ENCODE measurements around the gene MCOLN1.
A peak's percentile ranks its signal among the peaks of the same experiment; 100 is the strongest.

The MCOLN1 gene

DNA sequence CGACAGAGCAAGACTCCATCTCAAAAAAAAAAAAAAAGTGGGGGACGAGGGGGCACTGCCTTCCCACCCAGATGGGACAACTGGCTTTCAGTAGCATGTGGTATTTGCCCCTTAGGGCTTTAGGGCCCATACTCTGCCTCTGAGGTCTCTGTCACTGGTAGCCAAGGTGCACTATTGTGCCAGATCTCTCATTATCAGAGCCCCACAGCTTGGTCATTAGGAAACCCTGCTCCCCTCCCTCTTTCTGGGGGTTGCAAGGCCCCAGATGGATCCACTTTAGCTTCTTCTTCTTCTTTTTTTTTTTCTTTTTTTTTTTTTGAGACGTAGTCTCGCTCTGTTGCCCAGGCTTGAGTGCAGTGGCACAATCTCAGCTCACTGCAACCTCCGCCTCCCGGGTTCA lies 17.7 kb upstream of the MCOLN1 start:
- no peak for DNase-seq

DNA sequence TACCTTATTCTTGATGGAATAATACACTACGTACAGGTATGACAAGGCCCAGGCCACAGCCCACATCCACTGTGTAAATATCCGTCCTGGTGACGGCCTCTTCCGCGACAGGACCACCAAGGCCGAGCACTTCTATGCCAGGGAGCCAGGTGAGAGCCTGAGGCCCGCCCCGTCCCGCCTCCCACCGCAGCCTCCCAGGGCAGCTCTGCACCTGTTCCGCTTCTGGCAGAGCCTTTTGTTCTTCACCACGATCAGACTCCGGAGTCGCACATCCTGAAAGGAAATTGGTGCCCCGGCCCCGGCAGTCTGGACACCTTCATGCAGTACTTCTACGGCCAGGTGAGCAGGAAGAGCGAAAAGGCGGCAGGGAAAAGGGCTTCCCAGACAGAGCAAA lies 17.1 kb upstream of the MCOLN1 start:
- DNase-seq = no peak

DNA sequence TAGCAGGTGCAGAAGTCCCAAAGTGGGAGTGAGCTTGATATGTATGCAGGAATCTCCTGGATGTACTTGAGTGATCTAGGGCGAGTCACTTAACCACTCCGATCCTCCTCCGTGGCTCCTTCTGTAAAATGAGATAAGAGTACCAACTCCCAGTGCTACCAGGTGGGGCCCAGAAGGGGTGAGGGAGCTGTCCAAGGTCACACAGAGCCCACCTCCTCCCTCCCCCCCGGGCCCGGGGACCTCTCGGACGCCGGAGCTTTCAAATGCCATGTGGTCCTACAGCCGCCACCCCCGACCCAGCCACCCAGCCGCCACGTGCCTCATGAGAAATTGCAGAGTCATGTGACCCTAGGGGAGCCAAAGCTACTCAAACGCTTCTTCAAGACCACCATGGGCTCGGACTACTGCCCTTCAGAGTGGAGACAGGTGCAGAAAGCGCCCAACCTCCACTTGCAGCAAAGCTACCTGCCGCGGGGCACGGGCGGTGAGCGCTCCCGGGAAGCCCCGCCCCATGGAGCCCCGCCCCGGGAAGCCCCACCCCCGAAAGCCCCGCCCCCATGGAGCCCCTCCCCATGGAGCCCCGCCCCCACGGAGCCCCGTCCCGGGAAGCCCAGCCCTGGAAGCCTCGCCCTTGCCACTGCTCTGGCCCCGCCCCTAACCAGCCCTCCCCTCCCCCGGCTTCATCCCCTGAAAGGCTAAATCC lies 16.6 kb upstream of the MCOLN1 start:
- no peak for DNase-seq

DNA sequence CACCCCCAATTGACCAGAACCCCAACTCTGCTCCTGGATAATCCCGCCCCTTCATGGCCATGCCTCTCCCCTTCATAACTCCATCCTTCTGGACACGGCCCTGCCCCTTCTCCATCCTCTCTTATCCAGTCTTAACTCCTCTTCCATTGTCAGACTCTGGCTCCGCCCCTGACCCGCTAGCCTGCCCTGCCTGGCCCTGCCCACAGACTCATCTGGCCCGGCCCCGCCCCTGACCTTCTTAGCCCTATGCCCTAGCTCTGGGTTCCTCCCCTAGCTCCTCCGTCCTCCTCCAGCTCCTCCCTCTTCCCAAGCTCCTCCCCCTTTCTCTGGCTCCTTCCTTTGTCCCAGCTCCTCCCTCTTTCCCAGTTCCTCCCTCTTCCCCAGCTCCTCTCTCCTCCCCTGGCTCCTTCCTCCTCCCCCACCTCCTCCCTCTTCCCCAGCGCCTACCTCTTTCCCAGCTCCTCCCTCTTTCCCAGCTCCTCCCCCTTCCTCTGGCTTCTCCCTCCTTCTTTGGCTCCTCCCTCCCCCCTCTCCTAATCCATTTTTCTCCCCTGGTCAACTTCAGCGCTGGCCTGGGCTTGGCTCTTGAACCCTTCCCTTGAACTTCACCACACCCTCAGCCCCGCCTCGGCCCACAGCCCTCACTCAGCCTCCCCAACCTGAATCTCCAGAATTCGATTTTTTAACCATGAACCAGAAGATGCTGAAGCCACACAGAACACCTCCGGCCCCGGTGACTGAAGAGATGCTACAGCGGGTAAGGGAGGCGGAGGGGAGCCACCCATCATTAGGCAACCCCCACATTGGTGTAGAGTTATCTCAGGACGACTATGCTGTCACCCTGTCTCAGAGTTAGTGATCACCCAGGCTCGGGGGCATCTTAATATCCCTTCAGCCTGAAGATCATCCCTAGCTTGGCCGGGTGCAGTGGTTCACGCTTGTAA lies 15.8 kb upstream of the MCOLN1 start:
- DNase-seq = peak; percentile 86

DNA sequence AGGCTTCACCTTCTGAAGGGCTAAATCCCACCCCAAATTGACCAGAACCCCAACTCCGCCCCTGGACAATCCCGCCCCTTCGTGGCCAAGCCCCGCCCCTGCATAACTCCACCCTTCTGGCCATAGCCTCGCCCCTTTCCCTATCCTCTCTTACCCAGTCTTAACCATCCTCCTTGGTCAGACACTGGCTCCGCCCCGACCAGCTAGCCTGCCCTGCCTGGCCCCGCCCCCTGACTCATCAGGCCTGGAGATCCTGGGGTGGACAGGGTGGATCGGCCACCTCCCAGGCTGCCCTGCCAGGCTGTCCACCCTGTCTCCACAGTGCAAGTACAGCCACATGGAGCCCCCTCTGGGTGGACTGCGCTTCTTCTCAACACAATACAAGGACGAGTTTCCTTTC lies 14.5 kb upstream of the MCOLN1 start:
- peak; percentile 92 for DNase-seq

DNA sequence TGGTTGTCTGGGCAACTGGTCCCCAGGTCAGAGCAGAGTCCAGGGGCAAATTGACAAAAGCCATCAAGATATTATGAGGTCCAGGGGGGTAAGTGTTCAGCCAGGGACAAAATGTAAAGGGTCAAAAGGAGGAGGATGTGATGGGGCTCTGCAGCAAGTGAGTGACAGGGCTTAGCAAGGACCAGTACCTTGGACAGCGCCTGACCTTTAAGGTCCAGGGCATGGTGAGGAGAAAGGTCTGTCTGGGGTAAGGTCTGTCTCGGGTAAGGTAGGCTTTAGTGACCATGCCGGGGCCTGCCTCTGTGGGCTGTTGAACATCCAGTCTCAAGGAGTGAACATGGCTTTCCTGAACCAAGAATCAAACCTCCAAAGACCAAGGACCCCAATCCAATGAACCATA lies 12.8 kb upstream of the MCOLN1 start:
- no peak for DNase-seq

DNA sequence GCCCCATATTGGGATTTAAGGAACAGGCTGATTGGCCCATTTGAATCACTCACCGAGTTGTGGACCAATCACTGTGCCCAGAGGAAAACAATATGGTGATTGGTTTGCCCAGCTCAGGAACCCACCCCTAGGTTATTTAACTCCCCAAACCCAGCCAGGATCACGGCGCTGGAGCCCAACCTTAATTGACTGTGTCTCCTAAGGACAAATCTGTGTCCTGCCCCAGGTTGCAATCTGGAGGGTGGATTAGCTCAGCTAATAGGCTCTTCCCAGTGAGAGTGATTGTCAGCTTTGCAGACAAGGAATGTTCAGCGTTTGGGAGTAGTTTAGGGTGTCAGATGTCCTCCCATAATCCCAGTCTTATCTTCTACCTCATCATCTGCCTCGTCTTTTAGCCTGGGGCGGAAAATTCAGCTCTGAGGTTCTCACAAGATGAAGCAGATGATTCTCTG lies 10.0 kb upstream of the MCOLN1 start:
- peak; percentile 60 for DNase-seq

DNA sequence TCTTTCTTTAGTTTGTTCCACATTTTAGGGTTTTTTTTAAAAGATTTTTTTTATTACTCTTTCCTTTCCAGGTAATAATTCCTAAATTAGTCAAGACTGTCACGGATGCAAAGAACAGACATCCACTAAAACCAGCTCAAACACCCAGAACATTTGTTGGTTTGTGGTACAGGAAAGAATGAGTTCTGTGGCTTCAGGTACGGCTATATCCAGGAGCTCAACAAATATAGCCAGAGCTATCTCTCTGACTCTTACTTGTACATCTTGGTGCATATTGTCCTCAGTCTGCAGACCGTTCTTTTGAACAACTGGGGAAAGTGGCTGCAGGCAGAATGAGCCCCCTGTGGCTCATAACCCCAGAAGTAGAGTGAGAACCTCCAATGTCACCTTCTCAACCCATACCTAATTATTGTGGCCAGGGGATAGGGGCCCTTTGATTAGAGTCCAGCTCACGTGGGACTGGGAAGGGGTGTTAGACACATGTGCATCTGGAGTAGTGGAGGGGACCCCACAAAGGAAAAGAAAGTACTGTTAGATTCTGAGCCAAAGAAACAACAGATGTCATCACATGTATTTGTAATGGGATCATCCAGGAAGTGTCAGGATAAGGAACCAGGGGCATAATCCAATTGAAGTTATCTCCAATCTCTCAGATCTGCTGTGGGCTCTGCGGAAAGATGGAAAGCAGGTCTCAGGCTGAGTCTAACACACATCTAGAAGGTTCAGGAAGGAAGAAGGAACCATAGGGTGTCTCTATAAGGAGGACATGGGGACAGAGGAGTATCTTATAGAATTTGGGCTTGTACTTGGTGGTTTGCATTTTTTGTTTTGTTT lies 8.4 kb upstream of the MCOLN1 start:
- no peak for DNase-seq

DNA sequence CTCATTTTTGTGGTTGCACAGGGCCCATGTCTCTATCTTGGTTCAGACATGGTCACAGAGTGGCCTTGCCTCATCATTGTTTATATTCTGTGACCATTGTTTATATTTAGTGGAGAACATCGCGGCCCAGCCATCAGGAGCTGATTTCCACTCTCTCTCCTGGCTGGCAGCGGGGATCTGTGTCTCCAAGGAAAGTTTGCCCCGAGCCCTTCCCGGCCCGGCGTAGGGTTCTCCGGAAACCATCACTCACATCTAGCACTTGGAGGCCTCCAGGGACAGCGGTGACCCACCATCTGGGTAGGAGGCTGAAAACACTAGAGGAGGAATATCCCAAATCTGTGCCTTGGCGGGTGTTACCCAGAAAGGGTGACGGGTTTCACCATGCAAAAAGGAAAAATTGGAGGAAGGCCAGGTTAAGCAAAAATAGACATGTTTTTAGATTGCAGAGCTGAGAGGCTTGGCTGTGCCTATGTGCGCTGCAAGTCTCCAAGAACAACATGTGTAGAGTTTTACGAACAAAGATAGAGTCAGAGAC lies 7.2 kb upstream of the MCOLN1 start:
- no peak for DNase-seq

DNA sequence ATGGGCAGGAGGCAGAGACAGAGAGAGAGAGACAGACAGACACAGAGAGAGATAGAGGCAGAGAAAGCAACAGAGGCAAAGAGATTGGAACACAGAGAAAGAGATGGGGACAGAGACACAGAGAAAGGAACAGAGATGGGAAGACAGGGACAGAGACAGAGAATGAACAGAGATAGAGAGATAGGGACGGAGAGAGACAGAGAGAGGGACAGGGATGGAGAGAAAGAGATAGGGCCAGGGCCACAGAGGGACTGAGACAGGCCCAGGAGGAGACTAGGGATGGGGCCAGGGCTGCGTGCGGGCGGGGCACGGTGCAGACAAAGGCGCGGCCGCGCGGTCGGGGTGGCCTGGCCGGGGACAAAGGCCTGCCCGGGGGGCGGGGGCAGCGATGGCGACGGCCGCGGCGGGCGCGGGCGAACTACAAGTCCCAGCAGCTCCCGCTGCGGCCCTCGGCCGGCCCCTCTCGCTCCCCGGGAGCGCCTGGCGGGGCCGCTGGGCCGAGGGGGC lies 6.7 kb upstream of the MCOLN1 start, which contains the start of gene ZNF358:
Gene ZNF358, plus strand, starts transcription at position 459 of the 507 bp plus-strand sequence. CDS start 3,140 bp downstream, outside the sequence.
- peak; percentile 67 for DNase-seq

DNA sequence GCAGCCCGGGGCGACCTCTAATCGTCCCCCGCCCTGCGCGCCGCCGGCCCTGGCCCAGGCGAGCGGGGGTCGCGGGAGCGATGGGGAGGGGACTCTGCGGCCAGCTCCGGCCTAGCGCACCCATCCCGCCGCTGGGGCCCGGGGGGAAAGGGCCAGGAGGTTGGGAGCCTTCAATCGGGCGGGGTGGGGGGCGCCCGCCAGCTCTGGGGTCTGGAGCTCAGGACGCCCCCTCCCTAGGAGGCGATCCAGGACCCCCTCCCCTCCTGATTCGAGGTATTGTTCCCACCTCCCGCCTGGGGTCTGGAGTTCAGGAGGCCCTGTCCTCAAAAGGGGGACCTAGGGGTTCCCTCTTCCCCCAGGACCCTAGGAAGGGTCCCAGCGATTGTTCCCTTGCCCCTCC lies 6.1 kb upstream of the MCOLN1 start:
- no peak for DNase-seq

DNA sequence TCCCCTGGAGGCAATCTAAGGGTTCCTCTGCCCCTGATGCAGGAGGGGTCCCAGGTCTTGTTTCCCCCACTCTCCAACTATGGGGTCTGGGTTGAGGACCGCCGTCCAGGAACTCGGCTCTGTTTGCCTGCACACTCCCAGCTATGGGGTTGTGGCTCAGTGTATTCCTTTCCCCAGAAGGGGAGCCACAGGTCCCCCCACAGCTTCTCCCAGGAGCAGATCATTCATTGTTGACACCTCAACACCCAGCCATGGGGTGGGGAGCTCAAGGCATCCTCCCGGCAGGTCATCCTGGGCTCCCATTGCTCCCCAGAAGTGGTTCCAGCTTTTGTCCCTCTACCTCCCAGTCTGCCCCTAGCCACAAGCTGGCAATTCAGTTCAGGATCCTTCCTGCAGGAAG lies 5.5 kb upstream of the MCOLN1 start:
- DNase-seq = no peak

DNA sequence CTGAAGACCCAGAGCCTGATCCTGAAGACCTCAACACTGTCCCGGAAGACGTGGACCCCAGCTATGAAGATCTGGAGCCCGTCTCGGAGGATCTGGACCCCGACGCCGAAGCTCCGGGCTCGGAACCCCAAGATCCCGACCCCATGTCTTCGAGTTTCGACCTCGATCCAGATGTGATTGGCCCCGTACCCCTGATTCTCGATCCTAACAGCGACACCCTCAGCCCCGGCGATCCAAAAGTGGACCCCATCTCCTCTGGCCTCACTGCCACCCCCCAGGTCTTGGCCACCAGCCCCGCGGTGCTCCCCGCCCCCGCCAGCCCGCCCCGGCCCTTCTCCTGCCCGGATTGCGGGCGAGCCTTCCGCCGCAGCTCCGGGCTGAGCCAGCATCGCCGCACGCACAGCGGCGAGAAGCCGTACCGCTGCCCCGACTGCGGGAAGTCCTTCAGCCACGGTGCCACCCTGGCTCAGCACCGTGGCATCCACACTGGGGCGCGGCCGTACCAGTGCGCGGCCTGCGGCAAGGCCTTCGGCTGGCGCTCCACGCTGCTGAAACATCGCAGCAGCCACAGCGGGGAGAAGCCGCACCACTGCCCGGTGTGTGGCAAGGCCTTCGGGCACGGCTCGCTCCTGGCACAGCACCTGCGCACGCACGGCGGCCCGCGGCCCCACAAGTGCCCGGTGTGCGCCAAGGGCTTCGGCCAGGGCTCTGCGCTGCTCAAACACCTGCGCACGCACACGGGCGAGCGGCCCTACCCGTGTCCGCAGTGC lies 2.9 kb upstream of the MCOLN1 start:
- DNase-seq = no peak

DNA sequence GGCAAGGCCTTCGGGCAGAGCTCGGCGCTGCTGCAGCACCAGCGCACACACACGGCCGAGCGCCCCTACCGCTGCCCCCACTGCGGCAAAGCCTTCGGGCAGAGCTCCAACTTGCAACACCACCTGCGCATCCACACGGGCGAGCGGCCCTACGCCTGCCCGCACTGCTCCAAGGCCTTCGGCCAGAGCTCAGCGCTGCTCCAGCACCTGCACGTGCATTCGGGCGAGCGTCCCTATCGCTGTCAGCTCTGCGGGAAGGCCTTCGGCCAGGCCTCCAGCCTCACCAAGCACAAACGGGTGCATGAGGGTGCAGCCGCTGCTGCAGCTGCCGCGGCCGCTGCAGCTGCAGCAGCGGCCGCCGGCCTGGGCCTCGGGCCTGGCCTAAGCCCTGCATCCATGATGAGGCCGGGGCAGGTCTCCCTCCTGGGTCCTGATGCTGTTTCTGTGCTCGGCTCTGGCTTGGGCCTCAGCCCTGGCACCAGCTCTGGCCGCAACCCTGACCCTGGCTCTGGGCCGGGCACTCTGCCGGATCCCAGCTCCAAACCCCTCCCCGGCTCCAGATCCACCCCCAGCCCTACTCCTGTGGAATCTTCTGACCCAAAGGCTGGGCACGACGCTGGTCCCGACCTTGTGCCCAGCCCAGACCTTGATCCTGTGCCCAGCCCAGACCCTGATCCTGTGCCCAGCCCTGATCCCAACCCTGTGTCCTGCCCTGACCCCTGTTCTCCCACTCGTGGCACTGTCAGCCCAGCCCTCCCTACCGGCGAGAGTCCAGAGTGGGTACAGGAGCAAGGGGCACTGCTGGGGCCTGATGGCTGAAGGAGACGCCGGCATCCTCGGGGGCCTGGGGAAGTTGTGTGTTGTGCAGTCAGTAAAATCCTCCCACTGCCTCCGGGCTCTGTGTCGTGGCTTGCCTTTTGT lies 2.0 kb upstream of the MCOLN1 start:
- DNase-seq = no peak

DNA sequence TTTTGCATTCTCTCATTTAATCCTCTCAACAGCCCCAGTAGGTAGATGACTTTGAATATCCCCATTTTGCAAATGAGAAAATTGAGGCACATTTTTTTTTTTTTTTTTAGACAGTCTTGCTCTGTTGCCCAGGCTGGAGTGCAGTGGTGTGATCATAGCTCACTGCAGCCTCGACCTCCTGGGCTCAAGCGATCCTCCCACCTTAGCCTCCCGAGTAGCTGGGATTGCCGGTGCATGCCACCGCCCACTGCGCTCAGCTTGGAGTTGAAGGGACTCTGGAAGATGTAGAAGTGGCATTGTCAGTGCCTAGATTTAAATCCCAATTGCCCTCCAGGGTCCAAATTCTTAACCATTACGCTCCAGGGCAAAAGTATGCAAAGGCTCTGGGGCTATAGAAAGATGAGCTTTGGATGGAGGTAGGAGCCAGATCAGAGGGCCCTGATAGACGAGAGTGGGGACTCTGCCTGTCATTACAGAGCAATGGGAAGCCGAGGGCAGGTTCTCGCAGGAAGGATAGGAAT lies 813 bp upstream of the MCOLN1 start:
- DNase-seq = no peak

DNA sequence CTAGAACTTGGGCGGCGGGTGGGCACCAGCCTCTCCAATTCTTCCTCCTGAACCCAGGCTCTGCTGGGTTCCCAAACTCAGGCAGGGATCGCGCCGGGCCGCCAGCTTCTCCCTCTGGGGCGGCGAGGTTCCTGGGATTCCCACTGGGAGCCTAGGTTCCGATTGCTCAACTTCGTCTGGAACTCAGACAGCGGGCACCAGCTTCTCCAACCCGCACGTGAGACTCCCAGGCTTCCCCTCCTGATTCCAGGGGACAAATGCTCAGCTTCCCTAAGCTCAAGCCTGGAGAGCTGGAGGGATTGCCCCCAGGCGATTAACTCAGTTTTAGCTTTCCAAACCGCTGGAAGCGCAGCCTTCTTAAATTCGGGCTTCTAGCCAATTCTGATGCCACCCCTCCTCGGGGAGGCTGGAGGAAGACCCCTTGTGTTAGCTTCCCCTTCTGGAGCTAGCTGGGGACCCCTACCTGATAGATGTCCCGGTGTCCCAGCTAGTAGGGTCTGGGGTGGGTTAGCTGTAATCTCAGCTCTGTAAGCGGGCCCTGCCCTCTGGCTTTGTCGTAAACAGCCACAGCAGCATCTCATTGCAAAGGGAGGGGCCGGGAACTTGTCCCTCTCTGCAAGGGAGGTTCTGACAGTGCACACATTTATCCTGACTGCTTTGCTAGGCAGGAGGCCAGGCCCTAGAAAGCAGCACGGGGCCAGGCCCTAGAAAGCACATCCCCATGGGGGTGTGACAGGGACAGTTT lies 671 bp downstream of the MCOLN1 start:
- DNase-seq = peak; percentile 44

DNA sequence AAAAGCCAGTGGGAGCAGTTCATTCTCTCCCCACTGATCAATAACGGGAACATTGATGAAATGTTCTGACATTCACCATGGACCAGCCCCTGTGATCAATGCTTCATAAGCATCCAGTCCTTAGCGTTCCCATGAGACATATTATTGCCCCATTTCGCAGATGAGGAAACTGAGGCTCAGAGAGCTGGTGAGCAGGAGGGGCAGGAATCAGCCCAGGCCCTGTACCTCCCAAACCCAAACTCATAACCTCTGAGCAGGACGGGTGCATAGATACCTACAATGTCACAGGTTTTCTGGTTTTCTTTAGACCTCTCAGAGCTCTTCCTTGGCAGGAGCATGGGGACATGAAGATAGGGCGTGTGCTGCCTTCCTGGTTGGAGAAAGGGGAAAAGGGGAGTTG lies 2.1 kb downstream of the MCOLN1 start:
- DNase-seq = no peak

DNA sequence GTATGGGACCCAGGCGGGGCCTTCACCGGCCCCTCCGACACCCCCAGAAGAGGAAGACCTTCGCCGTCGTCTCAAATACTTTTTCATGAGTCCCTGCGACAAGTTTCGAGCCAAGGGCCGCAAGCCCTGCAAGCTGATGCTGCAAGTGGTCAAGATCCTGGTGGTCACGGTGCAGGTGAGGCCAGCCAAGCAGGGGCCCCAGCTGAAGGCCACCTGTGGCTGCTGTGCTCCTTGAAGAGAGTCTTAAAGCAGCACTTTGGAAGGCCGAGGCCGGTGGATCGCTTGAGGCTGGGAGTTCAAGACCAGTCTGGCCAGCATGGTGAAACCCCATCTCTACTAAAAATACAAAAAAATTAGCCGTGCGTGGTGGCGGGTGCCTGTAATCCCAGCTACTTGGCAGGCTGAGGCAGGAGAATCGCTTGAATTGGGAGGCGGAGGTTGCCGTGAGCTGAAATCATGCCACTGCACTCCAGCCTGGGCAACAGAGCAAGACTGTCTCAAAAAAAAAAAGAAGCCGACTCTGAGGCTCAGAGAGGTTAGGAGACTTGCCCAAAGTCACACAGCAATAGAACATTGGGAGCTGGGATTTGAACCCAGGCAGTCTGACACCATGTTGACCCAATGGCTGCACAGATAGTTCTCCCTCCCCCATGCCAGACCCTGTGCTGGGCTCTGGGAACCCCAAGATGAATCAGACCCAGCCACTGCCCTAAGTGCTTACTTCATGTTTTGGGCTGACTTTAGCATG lies 2.7 kb downstream of the MCOLN1 start:
- no peak for DNase-seq
